ENCODE data around the gene ZNF423.

- no peak for TF ChIP-seq CTCF (IDR thresholded peaks at IDR 0.05)
- no peak for TF ChIP-seq POLR2A (IDR thresholded peaks at IDR 0.05)
- no peak for TF ChIP-seq POLR2AphosphoS5 (IDR thresholded peaks at IDR 0.05)
Measured at GRCh38 chr16:49461517-49461951, 394.4 kb downstream of the ZNF423 start.
